Nephron (organoid): ENCODE data around the gene INKA2.

Source experiments
- H3K27ac Mint-ChIP-seq, 3 experiments: 2 replicates each; pipeline ENCODE4 v1.8.0; 2020; ENCODE audit warnings: mixed read lengths in 3 of 3, mild to moderate bottlenecking in 2 of 3, moderate library complexity in 1 of 3
- H3K27me3 Mint-ChIP-seq: 2 replicates; pipeline ENCODE4 v1.8.0; 2021; ENCODE audit warnings: low read depth, mild to moderate bottlenecking, moderate library complexity, mixed read lengths
- H3K36me3 Mint-ChIP-seq: 2 replicates; pipeline ENCODE4 v1.8.0; 2020; ENCODE audit warnings: low read depth, mixed read lengths
- H3K4me1 Mint-ChIP-seq: 2 replicates; pipeline ENCODE4 v1.8.0; 2020; ENCODE audit warnings: mixed read lengths
- H3K4me3 Mint-ChIP-seq, 3 experiments: 2 replicates each; pipeline ENCODE4 v1.8.0; 2020; ENCODE audit warnings: mild to moderate bottlenecking in 3 of 3, mixed read lengths in 3 of 3, moderate library complexity in 2 of 3
- H3K9me3 Mint-ChIP-seq: 2 replicates; pipeline ENCODE4 v1.8.0; 2020; ENCODE audit warnings: mixed read lengths
- TF ChIP-seq, protein P1 (sequence below), 3 experiments: fragments of 200-600 bp; sonication (generic); IDR thresholded peaks; one replicate each; pipeline ENCODE4 v1.5.0; 2021; ENCODE audit warnings: antibody characterized with exemption in 3 of 3; ENCODE audit not compliant: unreplicated experiment in 3 of 3

The INKA2 gene

DNA sequence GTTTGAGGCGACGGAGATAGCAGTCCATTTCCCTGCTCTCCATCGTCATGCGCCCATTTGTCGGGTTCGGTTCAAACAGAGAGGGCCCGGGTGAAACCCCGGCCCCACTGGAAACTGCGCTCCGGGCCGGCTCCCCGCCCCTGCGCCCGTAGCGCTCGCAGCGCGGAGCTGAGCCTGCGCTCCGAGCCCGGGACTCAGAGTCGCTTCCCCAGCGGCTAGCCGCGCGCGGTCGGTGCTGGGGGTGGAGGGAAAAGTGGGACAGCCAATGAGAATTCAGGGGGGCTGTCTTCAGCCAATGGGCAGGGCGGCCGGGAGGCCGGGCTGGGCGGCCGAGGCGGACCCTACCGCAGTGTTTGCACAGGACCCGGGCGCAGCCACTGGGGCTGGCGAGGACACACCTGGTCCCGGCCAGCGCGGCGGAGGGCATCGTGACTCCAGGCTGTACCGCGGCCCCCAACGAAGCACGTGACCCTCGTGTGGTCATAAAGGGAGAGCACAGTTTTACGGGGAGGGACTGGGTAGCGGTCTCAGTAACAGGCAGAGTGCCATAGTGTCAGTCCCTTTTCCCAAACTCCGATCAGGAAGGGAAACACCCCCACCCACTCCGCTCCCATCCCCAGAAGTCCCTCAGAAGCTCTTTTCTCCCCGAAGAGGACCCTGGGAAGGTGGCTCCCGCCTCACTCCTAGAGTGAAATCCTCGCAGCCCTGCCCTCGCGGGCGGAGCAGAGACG lies at the start of gene INKA2:
INKA2 (minus strand) TSS at position 202 of the 731 bp plus-strand sequence; CDS start at position 49, 153 bp downstream.
- Mint-ChIP-seq H3K27ac (peak within 1 kb of the TSS; percentile 84 to 90 (median 88)), H3K4me3 (peak within 1 kb of the TSS; percentile 77 to 96 (median 92)), H3K9me3 (no peaks in the 10 kb centered on the region), H3K36me3 (no peaks in the 10 kb centered on the region), H3K4me1 (peaks cover 6% of the 10 kb centered on the region), H3K27me3 (peaks cover 30% of the 10 kb centered on the region)
- TF ChIP-seq, protein P1, sequence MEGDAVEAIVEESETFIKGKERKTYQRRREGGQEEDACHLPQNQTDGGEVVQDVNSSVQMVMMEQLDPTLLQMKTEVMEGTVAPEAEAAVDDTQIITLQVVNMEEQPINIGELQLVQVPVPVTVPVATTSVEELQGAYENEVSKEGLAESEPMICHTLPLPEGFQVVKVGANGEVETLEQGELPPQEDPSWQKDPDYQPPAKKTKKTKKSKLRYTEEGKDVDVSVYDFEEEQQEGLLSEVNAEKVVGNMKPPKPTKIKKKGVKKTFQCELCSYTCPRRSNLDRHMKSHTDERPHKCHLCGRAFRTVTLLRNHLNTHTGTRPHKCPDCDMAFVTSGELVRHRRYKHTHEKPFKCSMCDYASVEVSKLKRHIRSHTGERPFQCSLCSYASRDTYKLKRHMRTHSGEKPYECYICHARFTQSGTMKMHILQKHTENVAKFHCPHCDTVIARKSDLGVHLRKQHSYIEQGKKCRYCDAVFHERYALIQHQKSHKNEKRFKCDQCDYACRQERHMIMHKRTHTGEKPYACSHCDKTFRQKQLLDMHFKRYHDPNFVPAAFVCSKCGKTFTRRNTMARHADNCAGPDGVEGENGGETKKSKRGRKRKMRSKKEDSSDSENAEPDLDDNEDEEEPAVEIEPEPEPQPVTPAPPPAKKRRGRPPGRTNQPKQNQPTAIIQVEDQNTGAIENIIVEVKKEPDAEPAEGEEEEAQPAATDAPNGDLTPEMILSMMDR (IDR thresholded peaks at IDR 0.05; ENCODE audit: unreplicated experiment in 3 of 3), result no peak

GRCh38 chr1:111786669-111787207 lies 47.5 kb upstream of the INKA2 start:
- Mint-ChIP-seq H3K4me1 (peaks cover 20% of the 10 kb centered on the region), H3K27ac (no peak overlapping the region), H3K9me3 (no peaks in the 10 kb centered on the region), H3K27me3 (peaks cover 16% of the 10 kb centered on the region), H3K36me3 (no peaks in the 10 kb centered on the region), H3K4me3 (no peak overlapping the region)
- TF ChIP-seq, protein P1 (IDR thresholded peaks at IDR 0.05; ENCODE audit: unreplicated experiment in 3 of 3), result no peak

DNA sequence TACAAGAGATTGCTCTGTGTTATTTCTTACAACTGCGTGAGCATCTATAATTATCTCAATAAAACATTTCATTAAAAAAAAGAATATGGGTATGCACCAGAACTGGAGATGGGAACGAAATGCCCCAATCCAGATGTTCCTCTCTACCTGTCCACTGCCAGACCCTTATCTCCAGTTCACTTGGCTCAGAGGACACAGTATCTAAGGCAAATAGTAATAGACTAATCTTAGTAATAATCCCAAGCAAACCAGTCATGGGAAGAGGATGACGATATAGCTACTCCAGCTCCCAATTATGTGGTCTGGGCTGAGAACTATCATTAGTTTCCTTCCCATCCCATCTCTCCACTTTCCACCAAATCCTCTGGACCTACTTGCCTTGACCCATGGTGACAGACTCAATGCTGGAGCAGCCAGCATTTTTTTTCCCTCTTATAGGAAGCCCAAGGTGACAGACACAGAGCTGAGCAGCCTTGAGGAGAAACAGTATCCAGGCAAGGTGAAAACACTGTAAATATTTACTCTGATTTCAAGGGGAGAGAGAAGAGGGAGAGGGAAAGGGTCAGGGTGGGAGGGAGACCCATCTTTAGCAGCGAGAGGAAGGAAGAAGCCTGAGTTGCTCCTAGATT lies 45.2 kb upstream of the INKA2 start:
- no peaks in the 10 kb centered on the region for H3K9me3 Mint-ChIP-seq
- TF ChIP-seq, protein P1 (IDR thresholded peaks at IDR 0.05; ENCODE audit: unreplicated experiment in 3 of 3), result no peak
- H3K4me1 Mint-ChIP-seq, result peaks cover 8% of the 10 kb centered on the region
- peaks cover 16% of the 10 kb centered on the region for H3K27me3 Mint-ChIP-seq
- no peak overlapping the region for H3K27ac Mint-ChIP-seq
- no peak overlapping the region for H3K4me3 Mint-ChIP-seq
- no peaks in the 10 kb centered on the region for H3K36me3 Mint-ChIP-seq

GRCh38 chr1:111779546-111779945 lies 40.4 kb upstream of the INKA2 start:
- Mint-ChIP-seq H3K4me1 (peaks cover 32% of the 10 kb centered on the region), H3K27me3 (peaks cover 3% of the 10 kb centered on the region), H3K9me3 (no peaks in the 10 kb centered on the region), H3K27ac (no peak overlapping the region), H3K4me3 (no peak overlapping the region), H3K36me3 (no peaks in the 10 kb centered on the region)
- TF ChIP-seq, protein P1 (IDR thresholded peaks at IDR 0.05; ENCODE audit: unreplicated experiment in 3 of 3), result no peak

DNA sequence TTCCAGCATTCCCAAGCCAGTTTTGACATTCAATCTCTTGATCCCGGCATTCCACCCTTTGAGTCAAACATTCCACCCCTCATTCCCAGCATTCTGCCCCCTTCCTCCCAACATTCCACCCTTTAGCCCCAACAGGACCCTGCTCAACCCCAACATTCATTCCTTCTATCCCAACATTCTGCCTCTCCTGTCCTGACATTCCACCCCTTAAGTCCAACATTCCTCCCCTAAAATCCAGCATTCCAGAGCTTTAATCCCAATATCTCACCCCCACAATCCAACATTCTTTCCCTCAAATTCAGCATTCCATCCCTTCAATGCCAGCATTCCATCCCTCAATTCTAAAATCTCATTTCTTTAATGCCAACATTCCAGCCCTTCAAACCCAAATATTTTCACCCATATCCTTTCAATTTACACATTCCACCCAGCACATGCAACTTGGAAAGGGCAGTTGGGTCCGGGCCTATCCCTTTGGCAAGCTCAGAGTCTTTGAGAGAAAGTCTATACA lies 39.4 kb upstream of the INKA2 start:
- Mint-ChIP-seq H3K4me3 (no peak overlapping the region), H3K36me3 (no peaks in the 10 kb centered on the region), H3K27me3 (no peaks in the 10 kb centered on the region), H3K27ac (no peak overlapping the region), H3K9me3 (no peaks in the 10 kb centered on the region), H3K4me1 (peaks cover 32% of the 10 kb centered on the region)
- TF ChIP-seq, protein P1 (IDR thresholded peaks at IDR 0.05; ENCODE audit: unreplicated experiment in 3 of 3), result no peak
